Keratinocyte (primary cell): Measurements from ENCODE around the gene P2RX2.

Source experiments
- CTCF ChIP-seq, 3 experiments: IDR thresholded peaks in 1 of 3; conservative IDR thresholded peaks in 1 of 3; optimal IDR thresholded peaks in 1 of 3; 2 replicates in 2 of 3; 3 replicates in 1 of 3; pipeline versions ENCODE3 to v1.5.1; 2011; ENCODE audit warnings: low read length in 3 of 3, mild to moderate bottlenecking in 3 of 3, moderate library complexity in 2 of 3, control low read depth in 1 of 3, inconsistent platforms in 1 of 3; ENCODE audit not compliant: insufficient read depth in 2 of 3; ENCODE audit errors: extremely low read depth in 1 of 3
- EZH2 ChIP-seq: IDR thresholded peaks from one replicate; pipeline ENCODE4 v1.6.1; 2012; ENCODE audit warnings: inconsistent platforms, mild to moderate bottlenecking, low read length, moderate library complexity

DNA sequence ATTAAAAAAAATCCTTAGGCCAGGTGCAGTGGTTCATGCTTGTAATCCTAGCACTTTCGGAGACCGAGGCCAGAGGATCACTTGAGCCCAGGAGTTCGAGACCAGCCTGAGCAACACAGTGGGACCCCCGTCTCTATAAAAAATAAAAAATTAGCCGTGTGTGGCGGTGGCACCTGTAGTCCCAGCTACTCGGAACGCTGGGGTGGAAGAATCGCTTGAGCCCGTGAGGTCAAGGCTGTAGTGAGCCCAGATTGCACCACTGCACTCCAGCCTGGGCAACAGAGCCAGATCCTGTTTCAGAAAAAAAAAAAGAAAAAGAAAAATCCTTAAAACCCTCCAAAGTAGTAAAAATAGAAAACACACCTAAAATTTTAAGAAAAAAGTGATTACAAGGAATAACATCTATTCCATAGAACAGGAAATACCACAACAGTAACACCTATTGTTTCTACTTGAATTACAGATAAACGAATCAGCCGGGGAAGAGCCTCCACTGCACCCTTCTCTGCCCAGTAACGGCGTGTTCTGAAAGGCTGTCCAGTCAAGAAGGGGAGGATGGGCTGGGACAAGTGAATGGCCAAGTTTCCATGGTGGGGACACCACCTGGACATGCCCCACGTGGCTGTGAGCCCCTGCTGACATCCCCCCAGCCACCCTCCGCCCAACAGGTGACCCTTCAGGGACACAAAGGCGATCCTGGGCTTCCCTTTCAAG lies 50.7 kb downstream of the P2RX2 start:
- TF ChIP-seq EZH2, result no peak
- no peak for TF ChIP-seq CTCF (optimal IDR thresholded peaks at IDR 0.05 in 1 of 3, IDR thresholded peaks at IDR 0.05 in 1 of 3, conservative IDR thresholded peaks at IDR 0.05 in 1 of 3; ENCODE audit: extremely low read depth in 1 of 3, insufficient read depth in 2 of 3, low read length in 3 of 3)
